CMK (cell line): ENCODE results near the gene CTSG.
"Not testable (repeated sequence)": the region's sequence is repeated elsewhere in the genome, so short reads cannot be mapped to it uniquely, and the experiment has no call there.

Experiments
- DNase-seq: peaks from one replicate; pipeline ENCODE4 v3.0.0-alpha.2; 2010; ENCODE audit warnings: low read depth

Gene CTSG

GRCh38 chr14:24542346-24542936, 33.6 kb downstream of the CTSG start:
- DNase-seq: no peak

GRCh38 chr14:24535737-24536136, 40.3 kb downstream of the CTSG start:
- no peak for DNase-seq

GRCh38 chr14:24534286-24534685, 41.8 kb downstream of the CTSG start:
- DNase-seq: no peak

- not testable (repeated sequence) for DNase-seq
Observed at GRCh38 chr14:24525877-24526620, 50.0 kb downstream of the CTSG start.
